SK-N-SH (cell line): ENCODE data around the gene BCAS3. TPM values are rescaled to one million over a fixed set of nuclear protein-coding genes. Genes with fewer than 3 reads are reported as not detected.

Source experiments
- CTCF ChIA-PET: fragments of 300-600, 350-600 bp; formaldehyde crosslinking; extraction: SDS; loops from one replicate; lab custom pipeline; 2021; lab: Yijun Ruan, JAX
- POLR2A ChIA-PET: fragments of 350-600 bp; sonication (Branson Sonifier 250); formaldehyde crosslinking; extraction: SDS; loops from one replicate; lab custom pipeline; 2020; ENCODE audit warnings: antibody characterized with exemption, inconsistent platforms; lab: Yijun Ruan, JAX
- DNase-seq: peaks from one replicate; pipeline ENCODE4 v3.0.0; 2012
- H2AFZ ChIP-seq: fragments of 200-600 bp; sonication (generic); 2 replicates; pipeline ENCODE4 v1.8.1; 2016; ENCODE audit warnings: antibody characterized with exemption, mild to moderate bottlenecking, low read depth
- H3F3A ChIP-seq: fragments of 200-600 bp; sonication (generic); replicated peaks from 2 replicates; pipeline ENCODE3; 2016; ENCODE audit warnings: antibody characterized with exemption, mild to moderate bottlenecking; ENCODE audit not compliant: insufficient read depth
- H3K27ac ChIP-seq, 2 experiments: fragments of 200-500 bp in 1 of 2; fragments of 200-600 bp in 1 of 2; sonication (Bioruptor generic) in 1 of 2; sonication (generic), shearing (Covaris generic) in 1 of 2; 2 replicates each; pipeline versions ENCODE4 v1.5.1 to v1.6.1; 2014 to 2016; ENCODE audit warnings: low read depth in 2 of 2, inconsistent platforms in 1 of 2, low read length in 1 of 2, mild to moderate bottlenecking in 1 of 2, mixed read lengths in 1 of 2
- H3K27me3 ChIP-seq: fragments of 200-600 bp; sonication (generic), shearing (Covaris generic); 2 replicates; pipeline ENCODE4 v1.6.1; 2016; ENCODE audit warnings: mixed run types; ENCODE audit not compliant: insufficient read depth
- H3K36me3 ChIP-seq, 2 experiments: fragments of 200-500 bp in 1 of 2; fragments of 200-600 bp in 1 of 2; sonication (Bioruptor generic) in 1 of 2; sonication (generic) in 1 of 2; replicated peaks in 1 of 2; 2 replicates each; pipeline versions ENCODE3 to v1.5.1; 2014 to 2016; ENCODE audit warnings: low read length in 1 of 2, mild to moderate bottlenecking in 1 of 2; ENCODE audit not compliant: insufficient read depth in 2 of 2, control insufficient read depth in 1 of 2
- H3K4me1 ChIP-seq, 2 experiments: fragments of 200-500 bp in 1 of 2; fragments of 200-600 bp in 1 of 2; sonication (Bioruptor generic) in 1 of 2; sonication (generic), shearing (Covaris generic) in 1 of 2; 2 replicates each; pipeline versions ENCODE4 v1.5.1 to v1.6.1; 2014 to 2016; ENCODE audit warnings: low read depth in 1 of 2, low read length in 1 of 2, mixed run types in 1 of 2; ENCODE audit not compliant: insufficient read depth in 2 of 2, control insufficient read depth in 1 of 2
- H3K4me2 ChIP-seq: fragments of 200-600 bp; sonication (generic), shearing (Covaris generic); 2 replicates; pipeline ENCODE4 v1.6.1; 2017; ENCODE audit warnings: mixed run types
- H3K4me3 ChIP-seq, 2 experiments: fragments of 200-500 bp in 1 of 2; fragments of 200-600 bp in 1 of 2; sonication (Bioruptor generic) in 1 of 2; sonication (generic), shearing (Covaris generic) in 1 of 2; 2 replicates each; pipeline versions ENCODE4 v1.5.1 to v1.8.1; 2014 to 2016; ENCODE audit warnings: low read depth in 2 of 2, inconsistent platforms in 1 of 2, low read length in 1 of 2, mild to moderate bottlenecking in 1 of 2, mixed read lengths in 1 of 2, moderate library complexity in 1 of 2
- H3K79me2 ChIP-seq: fragments of 200-600 bp; sonication (generic); 2 replicates; pipeline ENCODE4 v1.8.1; 2017; ENCODE audit warnings: mild to moderate bottlenecking; ENCODE audit not compliant: insufficient read depth
- H3K9ac ChIP-seq: fragments of 200-600 bp; sonication (generic); 2 replicates; pipeline ENCODE4 v1.6.1; 2017; ENCODE audit warnings: mixed run types
- H3K9me2 ChIP-seq: fragments of 200-600 bp; sonication (generic); 2 replicates; pipeline ENCODE4 v1.6.1; 2017; ENCODE audit warnings: mixed run types
- H3K9me3 ChIP-seq: fragments of 200-600 bp; sonication (generic); 2 replicates; pipeline ENCODE4 v1.6.1; 2017; ENCODE audit warnings: mixed run types, mild to moderate bottlenecking, moderate library complexity
- H4K20me1 ChIP-seq: fragments of 200-600 bp; sonication (generic); 2 replicates; pipeline ENCODE4 v1.6.1; 2017; ENCODE audit warnings: mild to moderate bottlenecking, mixed run types; ENCODE audit not compliant: insufficient read depth
- CHD2 ChIP-seq: fragments of 150-350 bp; IDR thresholded peaks from 2 replicates; pipeline ENCODE4 v1.6.1; 2018; ENCODE audit warnings: low read length; ENCODE audit not compliant: partially characterized antibody
- FOSL2 ChIP-seq: IDR thresholded peaks from 2 replicates; pipeline ENCODE4 v1.4.0; 2012; ENCODE audit warnings: low read depth, mild to moderate bottlenecking, moderate library complexity, borderline replicate concordance
- FOXM1 ChIP-seq: IDR thresholded peaks from 2 replicates; pipeline ENCODE4 v1.4.0; 2012; ENCODE audit warnings: low read depth, mild to moderate bottlenecking
- GABPA ChIP-seq: IDR thresholded peaks from 2 replicates; pipeline ENCODE4 v1.4.0; 2012; ENCODE audit warnings: low read depth, mild to moderate bottlenecking
- MXI1 ChIP-seq: IDR thresholded peaks from 2 replicates; pipeline ENCODE4 v1.6.1; 2012; ENCODE audit warnings: mild to moderate bottlenecking, low read depth, low read length, improper control_type of control experiment
- NFIC ChIP-seq: IDR thresholded peaks from 2 replicates; pipeline ENCODE4 v1.4.0; 2012; ENCODE audit warnings: borderline replicate concordance
- NRF1 ChIP-seq: IDR thresholded peaks from 2 replicates; pipeline ENCODE4 v1.6.1; 2012; ENCODE audit warnings: low read depth, mild to moderate bottlenecking, low read length
- RAD21 ChIP-seq: IDR thresholded peaks from 2 replicates; pipeline ENCODE4 v1.6.1; 2012; ENCODE audit warnings: mild to moderate bottlenecking, low read length
- REST ChIP-seq: IDR thresholded peaks from 2 replicates; pipeline ENCODE4 v1.6.1; 2012; ENCODE audit warnings: mild to moderate bottlenecking, low read depth, low read length, moderate library complexity
- RFX5 ChIP-seq: IDR thresholded peaks from 2 replicates; pipeline ENCODE4 v1.6.1; 2012; ENCODE audit warnings: mild to moderate bottlenecking, improper control_type of control experiment, low read length
- SIN3A ChIP-seq: IDR thresholded peaks from 2 replicates; pipeline ENCODE4 v1.6.1; 2012; ENCODE audit warnings: low read depth, mild to moderate bottlenecking, low read length, moderate library complexity, borderline replicate concordance
- TAF1 ChIP-seq: IDR thresholded peaks from 2 replicates; pipeline ENCODE4 v1.6.1; 2012; ENCODE audit warnings: low read depth, mild to moderate bottlenecking, low read length, moderate library complexity, borderline replicate concordance
- TEAD4 ChIP-seq: IDR thresholded peaks from 2 replicates; pipeline ENCODE4 v1.4.0; 2012; ENCODE audit warnings: mild to moderate bottlenecking, borderline replicate concordance; ENCODE audit not compliant: insufficient read depth
- USF2 ChIP-seq: fragments of 150-350 bp; IDR thresholded peaks from 2 replicates; pipeline ENCODE4 v1.6.1; 2017; ENCODE audit warnings: antibody characterized with exemption, low read length, low read depth, borderline replicate concordance
- YY1 ChIP-seq: IDR thresholded peaks from 2 replicates; pipeline ENCODE4 v1.4.0; 2012; ENCODE audit warnings: low read depth, mild to moderate bottlenecking
- ZBTB33 ChIP-seq: IDR thresholded peaks from 2 replicates; pipeline ENCODE4 v1.4.0; 2012; ENCODE audit warnings: low read depth, borderline replicate concordance
- WGBS: methylation state at CpG from one replicate; pipeline ENCODE4 v1.1.6; 2017; ENCODE audit warnings: low lambda C conversion rate; 5-methylcytosine and 5-hydroxymethylcytosine counted together
- polyA plus RNA-seq, 3 experiments: library from polyadenylated mRNA; depleted of rRNA; stranded (reverse); fragments of >200 nt; gene quantifications; 2 replicates each; pipeline ENCODE4 v1.2.3, GENCODE V29; 2012

The BCAS3 gene
- polyA plus RNA-seq, 1 of the 3 experiments (the other 2 are of a cell fraction), result 5.9 TPM

- no peak for TF ChIP-seq REST
Observed at GRCh38 chr17:60695960-60696359, 18.3 kb downstream of the BCAS3 start (continued).

GRCh38 chr17:60699090-60699489 is 21.4 kb downstream of the BCAS3 start:
- no peak for TF ChIP-seq RAD21
- no peak for TF ChIP-seq NFIC
- TF ChIP-seq MXI1, result no peak
- no peak for TF ChIP-seq FOXM1
- no peak for TF ChIP-seq GABPA
- no peak for TF ChIP-seq TAF1
- TF ChIP-seq NRF1, result no peak
- TF ChIP-seq SIN3A, result no peak
- TF ChIP-seq ZBTB33, result no peak
- no peak for TF ChIP-seq USF2
- TF ChIP-seq CHD2, result no peak
- no peak for TF ChIP-seq FOSL2
- no peak for TF ChIP-seq TEAD4
- TF ChIP-seq RFX5, result no peak
- TF ChIP-seq YY1, result no peak
- Histone ChIP-seq H3K9me3 (no peaks in the 10 kb centered on the region), H3K4me3 (no peak overlapping the region), H3K27ac (no peak overlapping the region), H2AFZ (no peak overlapping the region), H3K36me3 (no peaks in the 10 kb centered on the region), H3K9ac (no peak overlapping the region), H3F3A (no peaks in the 10 kb centered on the region), H3K4me2 (no peak overlapping the region), H3K4me1 (no peaks in the 10 kb centered on the region), H3K27me3 (no peaks in the 10 kb centered on the region), H3K79me2 (no peaks in the 10 kb centered on the region), H3K9me2 (no peaks in the 10 kb centered on the region), H4K20me1 (no peaks in the 10 kb centered on the region)
- 92% methylated on average over 3 of the region's 3 CpGs for WGBS
- DNase-seq, result no peak
- ChIA-PET POLR2A (no interaction called here), CTCF (interaction anchor here (2.2 kb wide), 1 partner anchor 22 kb away, joined by 9 read pairs; no protein-coding TSS in a partner anchor)
